HG03571 (cell line): ENCODE measurements around the gene TENM4.

Source experiments
- ATAC-seq: cut with Tn5 transposase; IDR thresholded peaks from one replicate; pipeline ENCODE4 v1.9.1; 2021; ENCODE audit not compliant: unreplicated experiment

Gene TENM4

DNA sequence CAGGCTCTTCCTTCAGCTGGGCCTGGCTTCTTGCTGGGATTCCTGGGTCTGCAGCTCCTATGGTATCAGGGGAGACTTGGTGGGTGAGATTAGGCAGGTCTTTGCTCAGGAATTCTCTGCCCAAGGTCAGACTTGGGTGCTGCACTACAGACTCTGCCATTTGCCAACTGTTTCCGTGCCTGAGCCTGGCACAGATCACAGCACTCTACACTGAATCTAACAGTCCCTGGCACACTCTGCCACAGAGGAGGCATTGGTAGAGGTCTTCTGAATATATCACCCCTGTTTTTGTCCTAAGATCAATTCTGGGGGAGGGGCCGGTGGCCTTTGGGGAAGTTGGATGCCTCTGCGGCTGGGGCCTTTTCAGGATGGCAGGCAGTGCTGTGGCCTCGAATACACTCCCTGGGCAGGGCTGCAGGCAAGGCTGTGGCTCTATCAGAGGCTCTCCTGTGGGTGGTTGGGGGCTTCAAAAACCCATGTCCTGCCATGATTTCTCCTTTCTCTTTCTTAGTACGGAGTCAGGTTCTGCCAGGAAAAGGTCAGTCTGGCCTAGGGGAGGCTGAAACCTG lies 751.2 kb downstream of the TENM4 start:
- no peak for ATAC-seq

DNA sequence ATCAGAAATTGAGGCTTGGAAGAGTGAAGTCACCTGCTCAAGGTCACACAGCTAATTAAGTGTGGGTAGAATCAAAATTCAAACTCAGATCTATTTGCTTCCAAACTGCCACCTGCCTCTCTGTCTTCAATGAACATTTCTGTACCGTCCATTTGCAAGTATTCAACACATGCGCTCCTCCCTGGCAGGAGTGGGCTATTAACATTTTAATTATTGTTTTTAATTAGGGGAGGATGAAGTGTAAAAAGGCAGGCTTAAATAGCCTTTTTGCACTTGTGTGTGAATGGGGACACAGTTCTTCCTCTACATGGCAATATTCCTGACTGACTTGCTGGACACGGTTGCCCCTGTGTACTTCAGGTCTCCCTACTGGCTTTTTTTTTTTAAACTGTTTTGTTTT lies 751.7 kb downstream of the TENM4 start:
- ATAC-seq = no peak

DNA sequence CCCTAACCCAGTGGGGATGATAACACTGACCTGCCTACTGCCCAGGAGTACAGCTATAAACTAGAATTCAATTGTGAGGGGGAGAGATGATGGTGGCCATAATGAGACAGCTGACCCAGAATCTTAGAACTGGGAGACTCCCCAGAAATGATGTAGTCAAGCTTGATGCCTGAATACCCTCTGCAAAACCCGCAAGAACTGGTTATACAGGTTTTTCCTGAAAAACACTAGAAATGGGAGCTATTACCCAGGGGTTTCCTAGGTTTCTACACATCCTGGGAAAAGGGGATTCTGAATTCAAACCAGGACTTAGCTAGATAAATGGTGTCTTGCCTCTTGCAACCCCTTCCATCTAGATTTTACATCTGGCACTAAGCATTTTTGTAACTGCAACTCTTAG lies 752.4 kb downstream of the TENM4 start:
- no peak for ATAC-seq

DNA sequence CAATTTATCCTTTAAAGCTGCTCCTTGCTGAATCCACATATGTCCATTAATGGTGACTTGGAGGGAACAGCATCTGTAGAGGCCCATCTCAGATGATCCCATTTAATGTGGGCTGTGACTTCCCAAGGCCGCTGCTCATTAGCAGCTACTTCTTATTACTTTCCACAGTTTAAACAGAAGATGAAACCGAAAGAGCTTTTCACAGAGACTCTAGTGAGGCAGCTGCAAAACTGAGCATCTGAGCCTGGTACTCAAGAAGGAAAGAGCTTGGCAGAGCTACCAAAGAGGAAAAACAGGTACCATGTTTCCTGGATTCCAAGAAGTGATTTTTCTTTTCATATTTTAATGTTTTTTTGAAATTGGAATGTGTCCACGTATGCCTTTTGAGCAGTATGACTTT lies 755.7 kb downstream of the TENM4 start:
- no peak for ATAC-seq

DNA sequence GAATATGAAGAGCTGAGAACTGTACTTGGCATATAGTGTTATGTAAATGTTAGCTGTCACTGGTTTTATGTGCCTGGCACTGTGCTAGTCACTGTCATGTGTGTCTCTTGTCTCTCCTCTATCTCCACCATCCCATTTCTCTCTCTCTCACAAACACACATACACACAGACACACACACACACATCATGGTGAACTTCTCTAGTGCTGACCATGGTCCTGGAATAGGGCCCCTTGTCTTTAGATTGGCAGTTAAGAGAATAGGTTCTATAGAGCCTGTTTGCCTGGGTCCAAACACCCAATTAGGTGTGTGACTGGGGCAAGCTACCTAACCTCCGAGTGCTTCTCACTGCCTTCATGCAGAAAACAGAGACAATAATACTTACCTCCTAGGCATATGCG lies 756.5 kb downstream of the TENM4 start:
- ATAC-seq = no peak

DNA sequence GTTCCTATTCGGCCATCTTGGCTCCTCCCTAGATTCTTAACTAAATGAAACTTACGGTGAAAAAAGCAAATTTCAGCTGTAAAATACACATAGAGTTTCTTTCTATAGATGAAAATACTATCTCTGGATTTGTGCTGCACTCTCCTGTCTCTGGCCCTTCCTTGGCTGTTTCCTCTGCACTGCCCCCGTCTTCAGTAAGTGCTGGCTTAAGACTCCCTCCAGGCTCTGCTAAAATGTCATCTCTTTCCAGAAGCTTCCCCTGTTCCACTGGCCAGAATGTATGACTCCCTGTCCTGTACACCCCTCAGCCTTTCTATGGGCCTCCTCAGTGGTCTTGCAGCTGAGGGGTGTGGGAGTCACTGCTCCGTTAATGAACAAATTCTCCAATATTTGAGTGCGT lies 757.1 kb downstream of the TENM4 start:
- ATAC-seq = no peak

DNA sequence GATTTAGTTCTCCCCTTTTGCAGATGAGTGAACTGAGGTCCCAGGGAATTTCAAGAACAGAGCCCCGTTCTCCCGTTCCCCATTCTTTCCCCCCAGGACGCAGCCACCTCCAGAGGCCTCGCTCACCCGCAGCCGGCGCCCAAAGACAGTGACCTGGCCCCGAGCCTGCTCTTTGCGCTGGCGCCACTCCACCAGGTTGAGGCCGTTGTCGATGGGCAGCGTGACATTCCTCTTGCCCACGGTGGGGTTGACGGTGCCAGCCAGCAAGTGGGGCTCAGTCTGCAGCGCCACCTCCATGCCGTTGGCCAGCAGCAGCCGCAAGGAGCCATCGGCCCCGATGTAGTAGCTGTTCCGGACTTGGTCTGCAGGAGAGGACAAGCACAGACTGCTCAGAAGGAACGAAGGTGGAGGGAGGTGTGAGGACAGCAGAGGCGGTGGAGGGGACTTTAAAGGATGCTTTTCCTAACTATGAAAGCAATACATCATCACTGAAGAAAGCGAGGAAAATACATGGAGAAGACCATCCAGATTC lies 764.7 kb downstream of the TENM4 start:
- no peak for ATAC-seq

DNA sequence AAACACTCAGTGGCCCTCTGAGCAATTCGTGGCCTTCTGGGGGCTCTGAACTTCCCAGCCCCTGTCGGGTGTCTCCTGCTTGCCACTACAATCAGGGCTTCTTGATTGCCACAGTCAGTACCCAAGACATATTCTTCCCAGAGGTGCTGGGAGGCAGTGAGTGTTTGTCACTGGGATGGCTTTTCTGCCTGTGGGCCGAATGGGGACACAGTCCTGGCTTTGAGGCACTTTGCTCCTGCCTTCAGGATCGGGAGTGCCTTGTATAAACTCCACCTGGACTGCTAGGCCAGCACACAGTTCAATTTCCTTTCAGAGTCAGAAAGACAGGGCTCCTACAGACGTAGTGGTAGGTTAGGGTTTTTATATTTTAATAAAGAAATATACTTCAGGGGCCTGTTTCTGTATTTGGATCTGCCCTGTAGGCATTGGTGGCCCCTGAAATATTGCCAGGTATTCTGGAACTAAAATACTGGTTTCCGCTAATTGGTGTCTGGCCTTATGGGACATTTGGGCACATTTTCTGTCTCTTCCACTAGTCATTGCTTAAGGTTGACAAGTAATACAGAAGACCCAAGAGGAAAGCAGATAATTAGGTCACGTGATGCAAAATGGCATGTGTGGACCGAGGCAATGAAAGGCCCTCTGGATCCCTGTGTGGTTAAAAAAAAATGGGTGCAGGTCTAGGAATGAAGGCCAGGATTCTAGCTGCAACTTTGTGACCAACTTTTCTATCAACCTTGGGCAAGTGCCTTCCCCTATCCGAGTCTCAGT lies 767.8 kb downstream of the TENM4 start:
- ATAC-seq = no peak

DNA sequence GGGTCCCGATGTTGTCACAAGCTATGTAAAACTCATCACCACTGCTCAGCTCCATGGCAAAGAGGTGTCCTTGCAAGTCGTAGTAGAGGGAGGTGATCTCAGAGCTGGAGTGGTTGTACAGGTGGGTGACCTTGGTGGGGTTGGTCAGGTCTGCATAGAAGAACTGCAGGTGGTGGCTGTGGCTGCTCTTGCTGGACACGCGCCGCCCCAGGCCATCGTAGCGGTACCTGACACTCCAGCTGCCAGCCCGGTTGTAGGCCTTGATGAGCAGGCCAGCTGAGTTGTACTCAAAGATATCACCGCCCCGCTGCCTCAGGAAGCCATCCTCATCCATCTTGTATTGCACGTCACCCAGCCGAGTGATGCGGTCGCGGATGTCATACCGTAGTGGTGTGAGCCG lies 771.6 kb downstream of the TENM4 start:
- ATAC-seq = no peak

DNA sequence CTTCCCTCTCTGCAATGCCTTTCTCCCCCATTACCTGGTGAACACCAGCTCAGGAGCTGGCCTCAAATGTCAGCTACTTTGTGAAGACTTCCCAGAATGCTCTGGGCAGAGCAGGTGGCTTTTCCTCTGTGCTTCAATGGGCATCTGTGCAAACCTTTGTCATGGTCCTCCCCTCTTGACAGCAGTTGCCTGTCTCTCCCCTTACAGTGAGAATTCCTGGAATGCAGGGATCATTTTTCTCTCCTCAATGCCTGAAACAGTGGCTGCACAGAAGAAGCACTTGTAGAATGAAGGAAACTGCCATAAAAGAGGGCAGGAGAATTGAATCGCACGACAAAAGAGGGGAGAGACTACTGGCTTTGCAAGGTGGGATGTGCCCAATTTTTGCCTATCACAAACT lies 773.4 kb downstream of the TENM4 start:
- no peak for ATAC-seq

DNA sequence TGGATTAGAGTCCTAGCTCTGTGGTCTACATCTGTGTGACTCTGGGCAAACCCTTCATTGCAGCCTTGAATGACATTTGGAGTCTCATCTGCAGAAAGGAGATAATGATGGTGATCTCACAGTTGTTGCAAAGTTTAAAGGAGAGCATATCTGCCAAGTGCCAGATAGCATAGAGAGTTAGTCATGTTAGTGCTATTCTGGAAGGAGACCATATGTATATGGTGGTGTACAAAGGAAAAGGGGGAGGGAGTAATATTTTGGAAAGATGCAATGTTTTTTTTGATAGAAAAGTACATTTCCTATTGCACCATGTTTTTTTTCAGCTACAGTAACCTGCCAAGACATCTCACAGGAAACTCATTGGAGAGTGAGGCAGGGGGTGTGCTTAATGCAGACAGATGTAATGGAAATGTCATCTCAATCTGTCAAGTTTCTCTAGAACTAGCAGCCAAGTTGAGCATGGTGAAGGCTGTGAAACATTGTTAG lies 774.1 kb downstream of the TENM4 start:
- ATAC-seq = no peak

DNA sequence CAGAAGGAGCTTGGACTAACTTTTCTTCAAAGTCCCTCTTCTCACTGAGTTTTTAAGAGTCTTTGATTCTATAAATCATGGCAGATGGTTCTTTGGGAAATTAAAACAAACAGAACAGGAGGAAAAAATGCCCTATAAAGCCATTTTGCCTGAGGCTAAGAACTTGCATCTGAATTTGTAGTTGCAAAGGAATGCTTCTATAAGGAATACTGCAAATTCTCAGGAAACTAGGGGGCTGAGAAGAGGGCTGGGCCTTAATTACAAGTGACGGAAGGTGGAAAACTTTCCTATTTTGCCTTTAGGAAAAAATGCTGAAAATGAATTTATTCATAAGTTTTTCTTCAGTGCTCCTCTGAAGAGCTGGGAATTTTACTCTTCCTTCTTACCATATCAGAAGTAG lies 776.2 kb downstream of the TENM4 start:
- no peak for ATAC-seq

DNA sequence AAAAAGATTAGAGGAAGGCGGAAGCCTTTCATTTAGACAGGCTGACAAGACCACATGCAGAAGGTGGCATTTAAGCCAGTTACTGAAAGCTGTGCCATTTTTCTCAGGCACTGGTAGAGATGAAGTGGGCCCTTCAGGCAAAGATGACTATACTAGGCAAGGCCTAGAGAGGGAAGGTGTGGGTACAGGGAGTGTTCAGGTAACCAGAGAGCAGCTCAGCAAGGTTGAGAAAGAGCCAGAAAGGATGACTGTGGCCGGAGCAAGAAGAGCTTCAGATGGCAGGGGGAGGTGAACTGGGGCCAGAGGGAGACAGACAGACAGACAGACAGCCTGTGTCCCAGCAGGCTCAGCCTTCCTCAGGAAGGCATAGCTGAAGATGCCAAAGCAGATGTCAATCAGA lies 778.0 kb downstream of the TENM4 start:
- ATAC-seq = no peak

DNA sequence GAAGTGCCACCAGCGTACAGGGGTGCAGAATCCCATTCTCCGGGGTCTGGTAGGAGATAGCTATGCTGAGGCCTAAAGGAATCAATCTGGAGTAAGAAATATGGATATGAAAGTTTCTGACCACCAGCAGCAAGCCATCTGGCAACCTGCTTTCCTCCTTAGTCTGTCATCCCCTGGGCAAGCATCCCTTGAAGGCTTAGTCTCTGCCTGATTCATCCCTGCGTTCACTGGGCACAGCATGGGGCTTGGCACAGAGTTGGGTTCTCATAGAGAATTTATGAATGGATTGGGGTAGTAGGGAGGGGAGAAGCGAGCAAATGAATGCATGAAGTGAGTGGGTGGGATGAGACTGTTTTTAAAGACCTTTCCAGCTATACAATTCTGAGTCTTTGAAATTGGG lies 780.4 kb downstream of the TENM4 start:
- ATAC-seq = no peak

DNA sequence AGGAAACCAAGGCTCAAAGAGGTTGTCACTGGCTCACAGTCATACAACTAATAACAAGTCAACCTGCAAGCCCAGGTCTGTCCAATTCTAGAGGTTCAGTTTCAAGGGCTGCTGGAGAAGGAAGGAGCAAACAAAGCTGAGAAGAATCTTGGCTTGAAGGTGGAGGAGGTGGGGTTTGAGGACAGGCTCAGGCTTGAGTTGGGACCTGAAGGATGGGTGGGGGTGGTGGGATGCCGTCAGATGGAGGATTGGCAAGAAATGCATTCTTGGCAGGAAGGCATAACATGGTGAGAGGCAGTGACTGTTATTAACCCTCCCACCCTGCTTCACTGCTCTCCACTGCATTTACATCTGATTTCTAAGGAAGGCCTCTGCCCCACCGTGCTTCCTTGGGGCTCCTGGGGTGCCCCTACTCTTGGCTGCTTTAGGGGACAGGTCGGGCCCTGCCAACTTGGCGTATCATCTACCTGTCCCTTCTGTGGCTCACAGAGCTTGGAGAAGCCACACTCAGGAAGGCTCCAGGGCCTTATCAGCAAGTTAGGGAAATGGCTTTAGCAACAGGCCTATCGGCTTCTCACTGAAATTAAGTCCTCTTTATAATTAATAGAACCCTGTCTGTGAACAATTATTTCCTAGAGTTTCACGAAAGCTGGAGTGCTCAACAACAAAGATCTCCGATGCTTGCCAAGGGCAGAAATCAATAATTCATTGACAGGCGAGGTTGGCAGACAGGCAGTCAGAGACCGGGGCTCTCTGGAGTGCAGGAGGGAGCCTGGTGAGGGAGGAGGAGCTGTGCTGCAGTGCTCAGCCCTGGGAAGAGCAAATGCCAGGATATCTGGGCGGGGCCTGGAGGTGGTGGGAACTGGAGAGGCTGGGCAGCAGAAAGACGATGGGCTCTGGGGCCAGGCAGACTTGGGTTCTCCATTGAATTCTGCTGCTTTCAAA lies 781.2 kb downstream of the TENM4 start:
- no peak for ATAC-seq

DNA sequence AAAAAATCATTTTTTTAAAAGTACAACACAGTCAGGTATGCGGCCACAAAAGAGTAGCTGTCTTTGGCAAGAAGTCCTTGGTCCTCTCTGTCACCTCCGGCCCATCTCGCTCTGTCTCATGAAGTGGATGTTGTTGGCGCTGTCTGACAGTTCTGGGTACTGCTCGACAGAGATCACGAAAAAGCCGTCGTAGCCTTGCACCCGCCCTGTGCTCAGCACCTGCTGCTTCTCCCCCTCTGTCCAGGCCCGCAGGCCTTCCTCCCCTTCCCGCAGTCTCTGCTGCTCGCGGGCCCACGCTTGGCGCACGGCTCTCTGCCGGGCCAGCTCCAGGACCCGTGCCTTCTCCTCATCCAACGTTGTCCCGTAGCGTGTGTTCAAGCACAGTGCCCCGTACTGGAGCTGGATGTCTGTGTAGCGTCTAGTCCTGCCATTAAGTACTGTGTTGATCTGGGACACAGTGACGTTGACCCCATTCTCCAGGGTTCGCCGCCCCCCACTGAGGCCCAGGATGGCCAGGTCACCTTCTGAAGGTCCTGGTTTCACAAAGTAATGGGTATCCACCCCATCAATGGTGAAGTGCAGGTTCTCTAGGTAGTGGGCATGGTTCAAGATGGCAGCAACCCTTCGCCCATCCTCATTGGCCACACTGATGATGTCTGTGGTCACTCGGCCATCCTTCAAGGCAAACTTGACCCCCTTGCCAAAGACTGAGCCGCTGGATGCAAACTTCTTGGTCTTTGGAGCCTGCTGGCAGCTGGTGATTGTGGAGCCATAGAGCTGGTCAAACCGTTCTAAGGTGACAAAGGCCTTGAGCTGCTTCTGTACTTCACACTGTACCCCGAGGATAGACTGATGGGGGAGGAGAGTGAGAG lies 782.6 kb downstream of the TENM4 start:
- no peak for ATAC-seq

DNA sequence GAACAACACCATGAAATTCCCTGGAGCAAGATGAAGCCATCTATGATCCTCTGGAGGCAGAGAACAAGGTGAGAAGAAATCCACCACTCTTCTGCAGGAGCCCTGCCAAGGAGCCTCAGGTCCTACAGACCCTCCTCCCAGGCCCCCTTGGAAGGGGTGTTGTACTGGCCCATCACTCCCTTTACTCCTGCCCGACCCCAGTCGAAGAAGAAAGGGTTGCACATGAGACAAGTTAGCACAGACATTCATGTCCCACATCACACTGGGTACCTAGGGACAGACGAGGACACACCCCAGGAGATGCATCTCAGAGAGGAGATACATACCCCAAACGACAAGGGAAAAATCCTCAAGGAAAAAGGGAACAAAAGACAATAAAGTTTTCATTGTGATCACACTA lies 783.4 kb downstream of the TENM4 start:
- no peak for ATAC-seq

DNA sequence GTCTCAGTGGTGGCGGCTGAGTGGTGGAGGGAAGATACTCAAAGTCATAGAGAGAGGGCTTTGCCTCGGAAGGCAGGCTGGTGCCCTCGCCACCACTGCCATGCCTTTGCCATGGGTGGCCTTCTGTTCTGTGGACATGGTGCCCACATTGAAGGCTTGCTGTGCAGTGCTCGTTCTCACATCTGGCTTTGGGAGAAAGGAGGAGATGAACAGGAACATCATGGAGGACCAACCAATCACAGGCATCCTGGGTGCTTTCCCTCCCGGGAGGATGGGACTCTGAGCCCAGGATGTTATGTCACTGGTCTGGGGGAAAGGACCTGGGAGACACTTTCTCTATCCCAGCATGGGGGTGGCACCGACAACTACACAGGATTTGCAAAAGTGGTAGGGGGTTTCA lies 783.8 kb downstream of the TENM4 start:
- ATAC-seq = no peak

DNA sequence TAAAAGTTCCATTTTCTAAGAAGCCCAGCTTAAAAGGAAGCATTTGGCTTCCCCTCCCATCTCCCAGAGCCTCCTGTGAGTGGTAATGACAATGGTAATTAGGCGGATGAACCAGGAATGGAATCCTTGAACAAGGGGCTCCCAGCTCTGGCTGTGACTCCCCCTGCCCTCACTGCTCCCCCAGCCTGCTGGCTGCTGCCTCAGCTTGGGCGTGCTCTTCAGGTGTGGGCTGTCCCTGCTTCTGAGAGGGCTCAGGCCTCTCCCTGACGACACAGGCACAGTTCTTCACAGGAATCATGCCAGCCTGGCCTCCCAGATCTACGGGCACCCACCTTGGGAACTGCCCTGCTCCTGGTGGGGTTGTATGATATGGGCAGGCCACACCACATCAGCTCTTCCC lies 784.5 kb downstream of the TENM4 start:
- no peak for ATAC-seq

DNA sequence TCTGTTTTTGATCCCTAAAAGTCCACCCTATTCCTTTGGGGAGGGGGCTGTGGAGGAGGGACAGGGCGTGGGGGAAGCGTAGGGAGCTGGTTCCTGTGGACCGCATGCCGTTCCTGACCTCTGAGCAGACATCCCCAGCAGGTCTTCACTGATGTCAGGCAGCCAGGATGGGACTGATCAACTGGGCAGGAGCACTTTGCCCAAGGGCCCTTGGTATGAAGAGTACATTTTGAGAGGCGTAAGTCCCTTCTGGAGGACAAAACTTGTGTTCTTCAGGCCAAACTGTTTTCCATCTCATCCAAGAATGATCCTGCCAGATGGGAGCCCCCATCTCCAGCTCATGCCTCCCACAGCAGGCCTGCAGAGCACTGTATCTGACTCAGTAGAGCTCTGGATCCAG lies 785.3 kb downstream of the TENM4 start:
- ATAC-seq = no peak

DNA sequence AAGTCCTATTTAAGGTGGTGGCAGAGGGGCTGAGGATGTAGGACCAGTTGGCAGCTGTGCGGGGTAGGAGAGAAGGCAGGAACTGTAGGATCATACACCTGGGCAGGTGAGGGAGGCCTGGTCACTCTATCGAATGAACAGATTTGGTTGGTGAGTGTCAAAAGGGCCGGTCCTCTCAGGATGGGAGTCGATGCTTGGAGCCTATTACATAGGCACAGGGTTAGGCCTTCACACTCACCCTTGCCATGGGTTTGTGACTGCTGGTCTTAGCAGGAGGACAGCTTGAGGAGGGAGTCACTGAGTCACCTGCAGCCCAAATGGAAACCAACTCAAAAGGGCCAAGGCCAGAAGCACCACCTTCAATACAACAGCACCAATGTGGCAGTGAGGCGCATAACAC lies 786.0 kb downstream of the TENM4 start:
- ATAC-seq = no peak
